ENCODE results near the gene EXOC6B.

- TF ChIP-seq CTCF (IDR thresholded peaks at IDR 0.05) (no peak), POLR2A (IDR thresholded peaks at IDR 0.05) (no peak)
Measured at GRCh38 chr2:72270556-72271275, 555.1 kb downstream of the EXOC6B start.
